HEK293 (cell line): ENCODE measurements around the gene AXL.

Experiments
- ZBTB8A ChIP-seq: fragments of 450-650 bp; formaldehyde crosslinking; IDR thresholded peaks from 2 replicates; pipeline ENCODE4 v1.5.1; 2016; ENCODE audit warnings: missing biosample characterization, missing genetic modification characterization
- ZNF146 ChIP-seq: fragments of 450-650 bp; formaldehyde crosslinking; IDR thresholded peaks from 2 replicates; pipeline ENCODE4 v1.5.1; 2016; ENCODE audit warnings: missing biosample characterization, missing genetic modification characterization
- ZNF214 ChIP-seq: fragments of 450-650 bp; formaldehyde crosslinking; IDR thresholded peaks from 2 replicates; pipeline ENCODE4 v1.5.1; 2017; ENCODE audit warnings: missing biosample characterization, mild to moderate bottlenecking, missing genetic modification characterization, borderline replicate concordance
- ZNF24 ChIP-seq: fragments of 450-650 bp; formaldehyde crosslinking; IDR thresholded peaks from 2 replicates; pipeline ENCODE4 v1.5.1; 2016; ENCODE audit warnings: missing biosample characterization, missing genetic modification characterization
- ZNF530 ChIP-seq: fragments of 450-650 bp; formaldehyde crosslinking; IDR thresholded peaks from 2 replicates; pipeline ENCODE4 v1.5.1; 2016; ENCODE audit warnings: low read depth, missing biosample characterization, missing genetic modification characterization
- ZNF623 ChIP-seq: fragments of 450-650 bp; formaldehyde crosslinking; IDR thresholded peaks from 2 replicates; pipeline ENCODE4 v1.5.1; 2016; ENCODE audit warnings: missing biosample characterization, missing genetic modification characterization
- ZNF658 ChIP-seq: fragments of 450-650 bp; formaldehyde crosslinking; IDR thresholded peaks from 2 replicates; pipeline ENCODE4; 2016; ENCODE audit warnings: missing biosample characterization, missing genetic modification characterization
- ZNF670 ChIP-seq: fragments of 450-650 bp; formaldehyde crosslinking; IDR thresholded peaks from 2 replicates; pipeline ENCODE4 v1.5.1; 2016; ENCODE audit warnings: missing biosample characterization, missing genetic modification characterization, low read depth
- ZNF747 ChIP-seq: fragments of 450-650 bp; formaldehyde crosslinking; IDR thresholded peaks from 2 replicates; pipeline ENCODE4 v1.5.1; 2016; ENCODE audit warnings: missing biosample characterization, missing genetic modification characterization
- ZNF76 ChIP-seq: fragments of 450-650 bp; formaldehyde crosslinking; IDR thresholded peaks from 2 replicates; pipeline ENCODE4; 2016; ENCODE audit warnings: low read depth, missing biosample characterization, missing genetic modification characterization, borderline replicate concordance
- TF ChIP-seq, protein P1 (sequence below): fragments of 450-650 bp; formaldehyde crosslinking; IDR thresholded peaks from 2 replicates; pipeline ENCODE4 v1.5.1; 2016; ENCODE audit warnings: missing biosample characterization, missing genetic modification characterization
- TF ChIP-seq, protein P2 (sequence below): fragments of 450-650 bp; formaldehyde crosslinking; conservative IDR thresholded peaks from 2 replicates; pipeline ENCODE4 v1.5.1; 2016; ENCODE audit warnings: low read depth, missing biosample characterization, missing genetic modification characterization

DNA sequence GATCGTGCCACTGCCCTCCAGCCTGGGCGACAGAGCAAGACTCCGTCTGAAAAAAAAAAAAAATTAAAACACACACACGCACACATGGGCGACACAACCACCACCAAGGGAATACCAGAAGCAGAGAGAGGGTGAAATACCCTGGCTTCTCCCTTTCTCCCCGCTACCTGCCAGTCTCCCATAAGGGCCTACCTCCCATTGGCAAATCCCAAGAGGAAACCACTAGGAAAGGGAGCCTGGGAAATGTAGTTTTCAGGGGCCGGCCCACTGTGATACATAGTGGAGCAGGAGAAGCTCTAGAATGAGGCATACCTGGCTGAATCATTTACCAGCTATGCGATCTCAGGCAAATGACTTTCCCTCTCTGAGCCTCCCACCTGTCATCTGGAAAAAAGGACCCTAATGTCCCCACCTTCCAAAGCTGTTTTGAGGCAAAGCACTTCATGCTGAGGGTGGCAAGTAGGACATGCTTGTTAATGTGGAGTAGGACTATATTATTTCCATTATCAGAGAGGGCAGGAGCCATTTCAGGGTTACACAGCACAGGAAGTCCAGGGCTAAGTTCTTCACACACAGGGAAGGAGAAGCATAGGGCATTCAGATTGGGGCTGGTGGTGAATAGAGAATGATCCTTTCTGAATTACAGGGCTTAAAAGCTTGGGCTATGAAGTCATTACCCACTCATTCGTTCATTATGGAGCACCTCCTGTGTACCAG lies 30.8 kb downstream of the AXL start:
- TF ChIP-seq ZNF670 (tag by site-specific recombination) = no peak
- no peak for TF ChIP-seq ZNF24 (tag by site-specific recombination)
- no peak for TF ChIP-seq ZNF747 (tag by site-specific recombination)
- TF ChIP-seq, protein P1, sequence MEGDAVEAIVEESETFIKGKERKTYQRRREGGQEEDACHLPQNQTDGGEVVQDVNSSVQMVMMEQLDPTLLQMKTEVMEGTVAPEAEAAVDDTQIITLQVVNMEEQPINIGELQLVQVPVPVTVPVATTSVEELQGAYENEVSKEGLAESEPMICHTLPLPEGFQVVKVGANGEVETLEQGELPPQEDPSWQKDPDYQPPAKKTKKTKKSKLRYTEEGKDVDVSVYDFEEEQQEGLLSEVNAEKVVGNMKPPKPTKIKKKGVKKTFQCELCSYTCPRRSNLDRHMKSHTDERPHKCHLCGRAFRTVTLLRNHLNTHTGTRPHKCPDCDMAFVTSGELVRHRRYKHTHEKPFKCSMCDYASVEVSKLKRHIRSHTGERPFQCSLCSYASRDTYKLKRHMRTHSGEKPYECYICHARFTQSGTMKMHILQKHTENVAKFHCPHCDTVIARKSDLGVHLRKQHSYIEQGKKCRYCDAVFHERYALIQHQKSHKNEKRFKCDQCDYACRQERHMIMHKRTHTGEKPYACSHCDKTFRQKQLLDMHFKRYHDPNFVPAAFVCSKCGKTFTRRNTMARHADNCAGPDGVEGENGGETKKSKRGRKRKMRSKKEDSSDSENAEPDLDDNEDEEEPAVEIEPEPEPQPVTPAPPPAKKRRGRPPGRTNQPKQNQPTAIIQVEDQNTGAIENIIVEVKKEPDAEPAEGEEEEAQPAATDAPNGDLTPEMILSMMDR (tag by site-specific recombination) = no peak
- no peak for TF ChIP-seq ZNF658 (tag by site-specific recombination)
- TF ChIP-seq, protein P2, sequence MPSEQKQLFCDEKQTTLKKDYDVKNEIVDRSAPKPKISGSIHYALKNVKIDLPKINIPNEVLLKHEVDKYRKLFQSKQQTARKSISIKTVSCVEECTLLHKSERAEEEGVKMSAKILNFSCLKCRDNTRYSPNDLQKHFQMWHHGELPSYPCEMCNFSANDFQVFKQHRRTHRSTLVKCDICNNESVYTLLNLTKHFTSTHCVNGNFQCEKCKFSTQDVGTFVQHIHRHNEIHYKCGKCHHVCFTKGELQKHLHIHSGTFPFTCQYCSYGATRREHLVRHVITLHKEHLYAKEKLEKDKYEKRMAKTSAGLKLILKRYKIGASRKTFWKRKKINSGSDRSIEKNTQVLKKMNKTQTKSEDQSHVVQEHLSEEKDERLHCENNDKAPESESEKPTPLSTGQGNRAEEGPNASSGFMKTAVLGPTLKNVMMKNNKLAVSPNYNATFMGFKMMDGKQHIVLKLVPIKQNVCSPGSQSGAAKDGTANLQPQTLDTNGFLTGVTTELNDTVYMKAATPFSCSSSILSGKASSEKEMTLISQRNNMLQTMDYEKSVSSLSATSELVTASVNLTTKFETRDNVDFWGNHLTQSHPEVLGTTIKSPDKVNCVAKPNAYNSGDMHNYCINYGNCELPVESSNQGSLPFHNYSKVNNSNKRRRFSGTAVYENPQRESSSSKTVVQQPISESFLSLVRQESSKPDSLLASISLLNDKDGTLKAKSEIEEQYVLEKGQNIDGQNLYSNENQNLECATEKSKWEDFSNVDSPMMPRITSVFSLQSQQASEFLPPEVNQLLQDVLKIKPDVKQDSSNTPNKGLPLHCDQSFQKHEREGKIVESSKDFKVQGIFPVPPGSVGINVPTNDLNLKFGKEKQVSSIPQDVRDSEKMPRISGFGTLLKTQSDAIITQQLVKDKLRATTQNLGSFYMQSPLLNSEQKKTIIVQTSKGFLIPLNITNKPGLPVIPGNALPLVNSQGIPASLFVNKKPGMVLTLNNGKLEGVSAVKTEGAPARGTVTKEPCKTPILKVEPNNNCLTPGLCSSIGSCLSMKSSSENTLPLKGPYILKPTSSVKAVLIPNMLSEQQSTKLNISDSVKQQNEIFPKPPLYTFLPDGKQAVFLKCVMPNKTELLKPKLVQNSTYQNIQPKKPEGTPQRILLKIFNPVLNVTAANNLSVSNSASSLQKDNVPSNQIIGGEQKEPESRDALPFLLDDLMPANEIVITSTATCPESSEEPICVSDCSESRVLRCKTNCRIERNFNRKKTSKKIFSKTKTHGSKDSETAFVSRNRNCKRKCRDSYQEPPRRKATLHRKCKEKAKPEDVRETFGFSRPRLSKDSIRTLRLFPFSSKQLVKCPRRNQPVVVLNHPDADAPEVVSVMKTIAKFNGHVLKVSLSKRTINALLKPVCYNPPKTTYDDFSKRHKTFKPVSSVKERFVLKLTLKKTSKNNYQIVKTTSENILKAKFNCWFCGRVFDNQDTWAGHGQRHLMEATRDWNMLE (tag by site-specific recombination) = no peak
- TF ChIP-seq ZNF530 (tag by site-specific recombination) = no peak
- TF ChIP-seq ZNF146 (tag by site-specific recombination) = no peak
- TF ChIP-seq ZNF623 (tag by site-specific recombination) = no peak
- no peak for TF ChIP-seq ZNF214 (tag by site-specific recombination)
- TF ChIP-seq ZNF76 (tag by site-specific recombination) = no peak
- no peak for TF ChIP-seq ZBTB8A (tag by site-specific recombination)
